HepG2 (cell line): ENCODE measurements around the gene WIPF3.

Experiments used
- JUN ChIP-seq: sonication (generic); formaldehyde crosslinking; IDR thresholded peaks from 2 replicates; pipeline ENCODE4 v1.4.0; 2020; ENCODE audit warnings: mild to moderate bottlenecking, missing genetic modification reagents
- POLR2A ChIP-seq, 2 experiments: IDR thresholded peaks; 2 replicates each; pipeline ENCODE4 v1.6.1; 2011; ENCODE audit warnings: low read depth in 2 of 2, low read length in 2 of 2, mild to moderate bottlenecking in 1 of 2, moderate library complexity in 1 of 2; ENCODE audit not compliant: insufficient read depth in 1 of 2

GRCh38 chr7:29860186-29860585 lies 53.9 kb downstream of the WIPF3 start:
- TF ChIP-seq JUN (CRISPR knock-in tag) (no peak), POLR2A (IDR thresholded peaks at IDR 0.05; ENCODE audit: insufficient read depth in 1 of 2, low read depth in 2 of 2, low read length in 2 of 2) (no peak)
